SH-SY5Y (cell line): Measurements from ENCODE around the gene SPPL2C.

Experiments
- GATA2 ChIP-seq: IDR thresholded peaks from 2 replicates; pipeline ENCODE4 v1.6.1; 2011; ENCODE audit warnings: mild to moderate bottlenecking, low read depth, low read length
- GATA3 ChIP-seq: IDR thresholded peaks from 2 replicates; pipeline ENCODE4 v1.6.1; 2011; ENCODE audit warnings: low read depth, mild to moderate bottlenecking, low read length, moderate library complexity

DNA sequence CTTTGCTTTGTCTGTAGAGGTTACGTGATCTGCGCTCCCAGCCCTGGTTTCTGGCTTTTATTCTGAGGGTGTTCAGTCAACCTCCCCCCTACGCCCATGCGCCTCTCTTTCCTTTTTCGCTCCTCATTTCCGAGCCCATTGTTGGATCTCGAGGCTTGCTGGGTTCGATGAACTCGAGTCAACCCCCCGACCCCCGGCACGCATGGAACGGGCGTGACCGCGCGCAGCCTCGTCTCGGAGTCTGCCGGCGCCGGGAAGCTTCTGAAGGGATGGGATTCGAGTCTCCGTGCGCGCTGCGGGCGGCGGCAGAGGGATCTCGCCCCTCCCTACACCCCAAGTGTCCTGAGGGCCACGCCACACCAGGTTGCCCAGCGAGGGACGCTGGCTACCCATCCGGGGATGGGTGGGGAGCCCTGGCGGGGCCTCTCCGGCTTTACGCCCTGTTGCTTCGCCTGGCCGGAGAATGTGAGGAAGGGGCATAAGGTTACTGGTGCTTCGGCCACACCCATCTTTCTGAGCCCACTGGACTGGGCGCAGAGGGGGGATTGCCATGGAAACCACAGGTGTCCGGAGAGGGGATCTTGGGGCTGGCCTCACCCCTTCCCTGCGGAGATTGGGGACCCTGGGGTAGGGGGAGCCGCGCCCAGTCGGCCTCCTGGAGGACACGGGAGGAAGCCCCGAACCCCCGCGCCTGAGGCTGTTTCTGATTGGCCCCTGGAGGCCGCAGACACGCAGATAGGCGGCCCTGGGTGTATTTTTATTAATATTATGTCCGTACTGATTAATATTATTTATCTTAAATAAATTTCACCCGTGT is 51.5 kb downstream of the SPPL2C start:
- TF ChIP-seq GATA2 (no peak), GATA3 (no peak)
